NCI-H345 treated with DMSO at 0.1 percent for 48 hours (cell line): ENCODE measurements around the gene SLC9A7.

Experiments used
- DNase-seq: peaks from one replicate; lab custom pipeline; 2025; ENCODE audit not compliant: unreplicated experiment; lab: John Stamatoyannopoulos, UW

Gene SLC9A7

GRCh38 chrX:46707274-46707965, 51.5 kb downstream of the SLC9A7 start:
- DNase-seq = no peak

- no peak for DNase-seq
Measured at GRCh38 chrX:46704767-46705386, 54.0 kb downstream of the SLC9A7 start.

- DNase-seq = no peak
Measured at GRCh38 chrX:46703980-46704379, 54.9 kb downstream of the SLC9A7 start.

- no peak for DNase-seq
Measured at GRCh38 chrX:46698691-46699090, 60.2 kb downstream of the SLC9A7 start.

GRCh38 chrX:46695491-46695890, 63.4 kb downstream of the SLC9A7 start:
- no peak for DNase-seq

GRCh38 chrX:46694549-46694948, 64.4 kb downstream of the SLC9A7 start:
- no peak for DNase-seq

- no peak for DNase-seq
Measured at GRCh38 chrX:46693149-46693548, 65.8 kb downstream of the SLC9A7 start.

- no peak for DNase-seq
Measured at GRCh38 chrX:46690818-46691217, 68.1 kb downstream of the SLC9A7 start.

GRCh38 chrX:46687619-46688018, 71.3 kb downstream of the SLC9A7 start:
- DNase-seq = no peak

- peak; percentile 28 for DNase-seq
Measured at GRCh38 chrX:46686003-46686645, 72.8 kb downstream of the SLC9A7 start.

- DNase-seq = no peak
Measured at GRCh38 chrX:46683048-46683447, 75.9 kb downstream of the SLC9A7 start.

- no peak for DNase-seq
Measured at GRCh38 chrX:46681849-46682248, 77.1 kb downstream of the SLC9A7 start.

GRCh38 chrX:46678232-46678631, 80.7 kb downstream of the SLC9A7 start:
- no peak for DNase-seq

- DNase-seq = no peak
Measured at GRCh38 chrX:46676399-46677356, 82.2 kb downstream of the SLC9A7 start.

GRCh38 chrX:46673620-46674359, 85.1 kb downstream of the SLC9A7 start:
- no peak for DNase-seq

GRCh38 chrX:46670316-46670715, 88.6 kb downstream of the SLC9A7 start:
- no peak for DNase-seq

- DNase-seq = no peak
Measured at GRCh38 chrX:46666831-46667230, 92.1 kb downstream of the SLC9A7 start.

- peak; percentile 2 for DNase-seq
Measured at GRCh38 chrX:46665232-46666152, 93.4 kb downstream of the SLC9A7 start.

- no peak for DNase-seq
Measured at GRCh38 chrX:46662188-46662958, 96.5 kb downstream of the SLC9A7 start.
